ENCODE results near the gene NCSTN. TPM values are rescaled to one million over a fixed set of nuclear protein-coding genes. Genes with fewer than 3 reads are reported as not detected.
A peak's percentile ranks its signal among the peaks of the same experiment; 100 is the strongest.

Gene NCSTN
- total RNA-seq, 4 donors from 2014 or later = 37.2 to 64.9 (median 48.3) TPM

DNA sequence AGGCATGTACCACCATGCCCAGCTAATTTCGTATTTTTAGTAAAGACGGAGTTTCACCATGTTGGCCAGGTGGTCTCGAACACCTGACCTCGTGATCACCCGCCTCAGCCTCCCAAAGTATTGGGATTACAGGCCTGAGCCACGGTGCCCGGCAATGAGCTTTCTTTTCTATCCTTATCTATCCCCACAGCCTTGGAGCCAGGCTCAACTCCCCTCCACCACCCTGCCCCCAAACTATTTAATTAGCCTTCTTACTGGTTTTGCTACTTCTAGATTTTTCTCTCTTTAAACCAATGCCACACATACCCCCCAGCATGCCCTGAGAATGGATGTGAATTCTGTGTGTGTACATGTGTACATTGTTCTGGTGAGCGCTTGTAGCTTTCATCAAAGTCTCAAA lies 51.5 kb downstream of the NCSTN start:
- 93% methylated on average over 8 of the region's 8 CpGs for WGBS, 2 donors
- intact Hi-C loops (cut with DNase I; ENCODE audit: low total_unique reads) = no loop called here
- no peak for DNase-seq (ENCODE audit: low spot score in 2 of 2)
- no peak overlapping the region for H3K4me3 ChIP-seq (ENCODE audit: low read depth, poor library complexity, severe bottlenecking)
- TF ChIP-seq POLR2A (IDR thresholded peaks at IDR 0.05) = no peak
- TF ChIP-seq, protein P1, sequence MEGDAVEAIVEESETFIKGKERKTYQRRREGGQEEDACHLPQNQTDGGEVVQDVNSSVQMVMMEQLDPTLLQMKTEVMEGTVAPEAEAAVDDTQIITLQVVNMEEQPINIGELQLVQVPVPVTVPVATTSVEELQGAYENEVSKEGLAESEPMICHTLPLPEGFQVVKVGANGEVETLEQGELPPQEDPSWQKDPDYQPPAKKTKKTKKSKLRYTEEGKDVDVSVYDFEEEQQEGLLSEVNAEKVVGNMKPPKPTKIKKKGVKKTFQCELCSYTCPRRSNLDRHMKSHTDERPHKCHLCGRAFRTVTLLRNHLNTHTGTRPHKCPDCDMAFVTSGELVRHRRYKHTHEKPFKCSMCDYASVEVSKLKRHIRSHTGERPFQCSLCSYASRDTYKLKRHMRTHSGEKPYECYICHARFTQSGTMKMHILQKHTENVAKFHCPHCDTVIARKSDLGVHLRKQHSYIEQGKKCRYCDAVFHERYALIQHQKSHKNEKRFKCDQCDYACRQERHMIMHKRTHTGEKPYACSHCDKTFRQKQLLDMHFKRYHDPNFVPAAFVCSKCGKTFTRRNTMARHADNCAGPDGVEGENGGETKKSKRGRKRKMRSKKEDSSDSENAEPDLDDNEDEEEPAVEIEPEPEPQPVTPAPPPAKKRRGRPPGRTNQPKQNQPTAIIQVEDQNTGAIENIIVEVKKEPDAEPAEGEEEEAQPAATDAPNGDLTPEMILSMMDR (IDR thresholded peaks at IDR 0.05) = no peak

DNA sequence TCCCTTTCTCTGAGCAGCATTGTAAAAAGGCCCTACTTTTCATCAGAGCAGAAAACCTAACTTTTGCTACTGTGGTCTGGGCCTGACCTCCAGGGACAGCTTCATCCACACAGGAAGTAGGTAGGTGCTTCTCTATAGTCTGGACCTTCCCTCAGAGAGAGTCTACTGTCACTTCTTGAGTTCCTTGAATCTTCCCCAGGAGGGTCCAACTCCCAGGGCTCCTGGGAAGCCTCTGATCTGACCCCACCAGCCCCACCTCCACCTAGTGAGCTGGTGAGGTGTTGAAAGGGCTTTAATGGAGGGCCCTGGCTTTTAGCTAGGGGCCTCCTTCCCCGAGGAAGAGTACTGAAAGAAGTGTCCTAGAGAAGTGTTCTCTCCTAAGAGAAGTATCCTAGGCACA lies 54.5 kb downstream of the NCSTN start:
- intact Hi-C loops (cut with DNase I; ENCODE audit: low total_unique reads) = no loop called here
- H3K4me3 ChIP-seq (ENCODE audit: low read depth, poor library complexity, severe bottlenecking) = no peak overlapping the region
- TF ChIP-seq, protein P1 (IDR thresholded peaks at IDR 0.05) = no peak
- no peak for TF ChIP-seq POLR2A (IDR thresholded peaks at IDR 0.05)
- DNase-seq (ENCODE audit: low spot score in 2 of 2) = no peak
- 61 to 74% methylated on average over 1 of the region's 1 CpG for WGBS, 2 donors

DNA sequence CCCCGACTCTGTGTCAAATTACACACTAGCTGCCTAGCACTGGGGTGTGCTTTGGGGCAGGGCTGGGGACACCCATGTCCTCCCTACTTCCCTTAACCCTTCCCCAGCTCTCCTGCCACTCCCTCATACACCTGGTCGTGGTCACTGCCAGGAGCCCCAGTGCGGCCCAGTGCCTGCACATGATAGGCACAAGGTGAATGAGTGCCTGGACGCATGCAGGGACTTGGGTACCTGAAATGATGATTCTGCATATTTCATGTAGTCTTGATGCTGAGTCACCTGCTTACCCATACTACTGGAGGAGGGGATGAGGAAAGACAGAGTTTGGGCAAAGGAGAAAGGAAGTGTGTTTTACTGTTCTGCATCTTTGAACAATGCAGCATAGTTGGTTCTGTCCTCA lies 55.6 kb downstream of the NCSTN start:
- intact Hi-C loops (cut with DNase I; ENCODE audit: low total_unique reads) = no loop called here
- DNase-seq (ENCODE audit: low spot score in 2 of 2) = no peak
- WGBS, 2 donors = 60 to 61% methylated on average over 4 of the region's 4 CpGs
- TF ChIP-seq, protein P1 (IDR thresholded peaks at IDR 0.05) = no peak
- TF ChIP-seq POLR2A (IDR thresholded peaks at IDR 0.05) = no peak
- H3K4me3 ChIP-seq (ENCODE audit: low read depth, poor library complexity, severe bottlenecking) = no peak overlapping the region

DNA sequence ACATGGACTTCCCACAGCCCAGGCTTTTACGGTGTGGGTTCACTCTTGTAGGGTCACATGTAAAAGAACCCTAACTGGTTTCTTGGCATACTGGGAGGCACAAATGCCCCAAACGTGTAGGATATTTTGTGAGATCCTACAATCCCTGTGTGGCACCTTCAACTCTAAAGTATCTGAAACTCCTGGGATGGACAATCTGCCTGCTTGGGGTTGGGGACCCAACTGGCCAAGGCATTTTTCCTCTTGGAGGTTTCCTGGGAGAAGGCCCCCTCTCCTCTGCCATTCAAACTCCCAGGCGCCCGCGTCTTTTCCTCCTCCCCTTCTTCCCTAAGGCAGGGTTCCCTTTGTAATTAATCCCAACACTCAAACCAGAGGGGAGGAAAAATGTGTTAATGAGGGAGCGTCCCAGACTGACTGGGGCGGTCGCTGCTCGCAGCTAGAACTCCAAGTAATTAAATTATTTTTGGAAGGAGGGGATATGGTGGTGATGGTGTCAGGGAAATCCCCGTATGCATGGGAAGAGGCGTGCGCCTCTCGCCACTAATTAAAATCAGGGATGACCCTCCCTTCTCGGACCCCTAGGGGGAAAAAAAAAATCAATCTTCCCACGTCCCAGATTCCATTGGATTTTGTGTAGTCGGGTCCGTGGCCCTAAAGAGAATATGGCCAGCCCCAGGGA lies 56.5 kb downstream of the NCSTN start:
- intact Hi-C loops (cut with DNase I; ENCODE audit: low total_unique reads) = no loop called here
- DNase-seq (ENCODE audit: low spot score in 2 of 2) = no peak
- TF ChIP-seq, protein P1 (IDR thresholded peaks at IDR 0.05) = no peak
- no peak for TF ChIP-seq POLR2A (IDR thresholded peaks at IDR 0.05)
- H3K4me3 ChIP-seq (ENCODE audit: low read depth, poor library complexity, severe bottlenecking) = peak overlapping the region; percentile 21
- WGBS, 2 donors = 14 to 18% methylated on average over 17 of the region's 17 CpGs

DNA sequence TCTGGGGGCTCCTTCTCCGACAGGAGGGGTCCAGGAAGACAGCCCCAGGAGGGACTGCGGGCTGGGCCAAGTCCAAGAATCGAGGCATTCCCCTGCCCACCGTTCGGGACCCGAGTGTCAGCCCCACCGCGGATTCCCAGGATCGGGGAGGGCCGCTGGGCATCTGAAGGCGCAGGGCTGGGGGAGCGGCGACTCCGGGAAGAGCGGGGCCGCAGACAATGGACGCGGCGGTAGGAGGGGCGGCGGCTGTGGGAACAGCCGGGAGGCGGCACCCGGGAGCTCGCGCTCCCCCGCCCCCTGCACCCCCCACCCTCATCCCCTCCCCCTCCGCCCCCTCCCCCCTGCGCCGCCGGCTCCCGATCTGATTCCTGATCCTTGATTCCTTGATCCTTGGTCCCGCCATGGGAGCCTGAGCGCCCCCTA lies 57.1 kb downstream of the NCSTN start, which contains the start of gene VANGL2:
Gene VANGL2, plus strand, starts transcription at position 342 of the 423 bp plus-strand sequence. CDS start 15,274 bp downstream, outside the sequence.
- TF ChIP-seq, protein P1 (IDR thresholded peaks at IDR 0.05) = no peak
- TF ChIP-seq POLR2A (IDR thresholded peaks at IDR 0.05) = no peak
- peak within 1 kb of the TSS; percentile 76 for H3K4me3 ChIP-seq (ENCODE audit: low read depth, poor library complexity, severe bottlenecking)
- peak in 1 of 2 donors; percentile 93 for DNase-seq (ENCODE audit: low spot score in 2 of 2)
- 1 to 4% methylated on average over 20 to 25 of the region's 34 CpGs for WGBS, 2 donors
- intact Hi-C loops (cut with DNase I; ENCODE audit: low total_unique reads) = no loop called here

All from lower leg skin (tissue), 4 donors.